H1 (cell line): Measurements from ENCODE around the gene ZNF391.
"Not testable (repeated sequence)": the region's sequence is repeated elsewhere in the genome, so short reads cannot be mapped to it uniquely, and the experiment has no call there.

Source experiments
- BCL11A ChIP-seq, 2 experiments: IDR thresholded peaks; one replicate each; pipeline ENCODE4 v1.6.1; 2011; ENCODE audit warnings: low read depth in 2 of 2, low read length in 2 of 2, mild to moderate bottlenecking in 2 of 2
- EP300 ChIP-seq, 2 experiments: IDR thresholded peaks; 1 replicate in 1 of 2; 2 replicates in 1 of 2; pipeline ENCODE4 v1.6.1; 2011 to 2012; ENCODE audit warnings: low read depth in 2 of 2, low read length in 2 of 2, mild to moderate bottlenecking in 2 of 2, borderline replicate concordance in 1 of 2, inconsistent platforms in 1 of 2, moderate library complexity in 1 of 2
- TF ChIP-seq, protein P1 (sequence below), 3 experiments: IDR thresholded peaks; 1 replicate in 2 of 3; 2 replicates in 1 of 3; pipeline versions ENCODE4 v1.5.1 to v1.6.1; 2011; ENCODE audit warnings: low read length in 3 of 3, mild to moderate bottlenecking in 3 of 3, inconsistent platforms in 2 of 3, low read depth in 1 of 3, moderate library complexity in 1 of 3; ENCODE audit not compliant: insufficient read depth in 1 of 3; ENCODE audit errors: control extremely low read depth in 1 of 3

DNA sequence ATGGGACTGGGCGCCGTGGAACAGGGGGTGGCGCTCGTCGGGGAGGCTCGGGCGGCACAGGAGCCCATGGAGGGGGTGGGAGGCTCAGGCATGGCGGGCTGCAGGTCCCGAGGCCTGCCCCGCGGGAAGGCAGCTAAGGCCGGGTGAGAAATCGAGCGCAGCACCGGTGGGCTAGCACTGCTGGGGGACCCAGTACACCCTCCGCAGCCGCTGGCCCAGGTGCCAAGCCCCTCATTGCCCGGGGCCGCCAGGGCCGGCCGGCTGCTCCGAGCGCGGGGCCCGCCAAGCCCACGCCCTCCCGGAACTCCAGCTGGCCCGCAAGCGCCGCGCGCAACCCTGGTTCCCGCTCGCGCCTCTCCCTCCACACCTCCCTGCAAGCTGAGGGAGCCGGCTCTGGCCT, 36.3 kb downstream of the ZNF391 start:
- TF ChIP-seq EP300 (IDR thresholded peaks at IDR 0.05; ENCODE audit: borderline replicate concordance in 1 of 2, low read depth in 2 of 2, low read length in 2 of 2); BCL11A (IDR thresholded peaks at IDR 0.05; ENCODE audit: low read depth in 2 of 2, low read length in 2 of 2): not testable (repeated sequence)
- TF ChIP-seq, protein P1, sequence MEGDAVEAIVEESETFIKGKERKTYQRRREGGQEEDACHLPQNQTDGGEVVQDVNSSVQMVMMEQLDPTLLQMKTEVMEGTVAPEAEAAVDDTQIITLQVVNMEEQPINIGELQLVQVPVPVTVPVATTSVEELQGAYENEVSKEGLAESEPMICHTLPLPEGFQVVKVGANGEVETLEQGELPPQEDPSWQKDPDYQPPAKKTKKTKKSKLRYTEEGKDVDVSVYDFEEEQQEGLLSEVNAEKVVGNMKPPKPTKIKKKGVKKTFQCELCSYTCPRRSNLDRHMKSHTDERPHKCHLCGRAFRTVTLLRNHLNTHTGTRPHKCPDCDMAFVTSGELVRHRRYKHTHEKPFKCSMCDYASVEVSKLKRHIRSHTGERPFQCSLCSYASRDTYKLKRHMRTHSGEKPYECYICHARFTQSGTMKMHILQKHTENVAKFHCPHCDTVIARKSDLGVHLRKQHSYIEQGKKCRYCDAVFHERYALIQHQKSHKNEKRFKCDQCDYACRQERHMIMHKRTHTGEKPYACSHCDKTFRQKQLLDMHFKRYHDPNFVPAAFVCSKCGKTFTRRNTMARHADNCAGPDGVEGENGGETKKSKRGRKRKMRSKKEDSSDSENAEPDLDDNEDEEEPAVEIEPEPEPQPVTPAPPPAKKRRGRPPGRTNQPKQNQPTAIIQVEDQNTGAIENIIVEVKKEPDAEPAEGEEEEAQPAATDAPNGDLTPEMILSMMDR (IDR thresholded peaks at IDR 0.05; ENCODE audit: control extremely low read depth in 1 of 3, insufficient read depth in 1 of 3, low read depth in 1 of 3, low read length in 3 of 3): not testable (repeated sequence)
